HL-60 (cell line): ENCODE measurements around the gene COMP.
A peak's percentile ranks its signal among the peaks of the same experiment; 100 is the strongest.

Source experiments
- DNase-seq, 2 experiments: peaks; one replicate each; pipeline ENCODE4 v3.0.0-alpha.2; 2010 to 2020; ENCODE audit warnings: low read depth in 1 of 2, low spot score in 1 of 2
- H3K27ac ChIP-seq: fragments of 250-450 bp; sonication (Bioruptor Pico); replicated peaks from 2 replicates; pipeline ENCODE4 v1.5.1; 2020; ENCODE audit warnings: mild to moderate bottlenecking, moderate library complexity
- H3K27me3 ChIP-seq: fragments of 250-450 bp; sonication (Bioruptor Pico); 2 replicates; pipeline ENCODE4 v1.5.1; 2021; ENCODE audit warnings: mild to moderate bottlenecking, moderate library complexity; ENCODE audit not compliant: insufficient read depth, poor library complexity, severe bottlenecking
- H3K4me3 ChIP-seq: replicated peaks from 2 replicates; pipeline ENCODE4 v1.5.1; 2011; ENCODE audit warnings: mild to moderate bottlenecking, control low read depth, low read length; ENCODE audit not compliant: insufficient read depth
- CTCF ChIP-seq: IDR thresholded peaks from one replicate; pipeline ENCODE4 v1.5.1; 2011; ENCODE audit warnings: low read length, control low read depth, inconsistent platforms; ENCODE audit not compliant: insufficient read depth
- GABPA ChIP-seq: IDR thresholded peaks from 2 replicates; pipeline ENCODE4 v1.6.1; 2012; ENCODE audit warnings: low read depth
- POLR2AphosphoS5 ChIP-seq: IDR thresholded peaks from 2 replicates; pipeline ENCODE4 v1.6.1; 2012; ENCODE audit warnings: low read depth
- REST ChIP-seq: IDR thresholded peaks from 2 replicates; pipeline ENCODE4 v1.6.1; 2012; ENCODE audit warnings: low read depth; ENCODE audit not compliant: insufficient replicate concordance
- SPI1 ChIP-seq: IDR thresholded peaks from 2 replicates; pipeline ENCODE4 v1.6.1; 2012; ENCODE audit warnings: low read depth, mild to moderate bottlenecking, borderline replicate concordance

The COMP gene

GRCh38 chr19:18773682-18774081 lies 17.4 kb downstream of the COMP start:
- H3K27me3 ChIP-seq = no peaks in the 10 kb centered on the region
- no peak overlapping the region for H3K4me3 ChIP-seq
- TF ChIP-seq REST (no peak), GABPA (no peak), CTCF (no peak), POLR2AphosphoS5 (no peak)
- DNase-seq = no peak
- no peak overlapping the region for H3K27ac ChIP-seq

GRCh38 chr19:18772620-18773587 lies 18.2 kb downstream of the COMP start:
- H3K27me3 ChIP-seq = no peaks in the 10 kb centered on the region
- 0 out of 2 replicates have a peak, but pooled peaks have one; percentile 12 for TF ChIP-seq POLR2AphosphoS5
- TF ChIP-seq CTCF = no peak
- TF ChIP-seq GABPA = no peak
- no peak for DNase-seq
- no peak overlapping the region for H3K27ac ChIP-seq
- H3K4me3 ChIP-seq = no peak overlapping the region

- peak; percentile 1 for TF ChIP-seq CTCF
- TF ChIP-seq SPI1 = no peak
- TF ChIP-seq REST = no peak
- TF ChIP-seq GABPA = no peak
- no peak for TF ChIP-seq POLR2AphosphoS5
- peak in 1 of 2 experiments; percentile 21 for DNase-seq
Measured at GRCh38 chr19:18771328-18772242, 19.5 kb downstream of the COMP start.

More at GRCh38 chr19:18771328-18772242, 19.5 kb downstream of the COMP start:
- H3K27me3 ChIP-seq = no peaks in the 10 kb centered on the region
- no peak overlapping the region for H3K27ac ChIP-seq
- no peak overlapping the region for H3K4me3 ChIP-seq
